Activated CD4-positive, alpha-beta T cell treated with anti-CD3 and anti-CD28 coated beads, Interleukin-2, Interleukin-4, amounts not matched to agents 100 ng/mL and 50 ng/mL, durations not matched to agents 16 hours and 8 hours (primary cell): Measurements from ENCODE around the gene PIGS.
A peak's percentile ranks its signal among the peaks of the same experiment; 100 is the strongest.
"Not testable (repeated sequence)": the region's sequence is repeated elsewhere in the genome, so short reads cannot be mapped to it uniquely, and the experiment has no call there.

Source experiments
- DNase-seq: peaks from one replicate; pipeline ENCODE4 v3.0.0-alpha.2; 2020; ENCODE audit warnings: low spot score

The PIGS gene

GRCh38 chr17:28571361-28572122, at the start of gene PIGS:
Gene PIGS (minus strand): TSS chr17:28571524. CDS start chr17:28571496, 28 bp downstream.
- peak; percentile 96 for DNase-seq

DNA sequence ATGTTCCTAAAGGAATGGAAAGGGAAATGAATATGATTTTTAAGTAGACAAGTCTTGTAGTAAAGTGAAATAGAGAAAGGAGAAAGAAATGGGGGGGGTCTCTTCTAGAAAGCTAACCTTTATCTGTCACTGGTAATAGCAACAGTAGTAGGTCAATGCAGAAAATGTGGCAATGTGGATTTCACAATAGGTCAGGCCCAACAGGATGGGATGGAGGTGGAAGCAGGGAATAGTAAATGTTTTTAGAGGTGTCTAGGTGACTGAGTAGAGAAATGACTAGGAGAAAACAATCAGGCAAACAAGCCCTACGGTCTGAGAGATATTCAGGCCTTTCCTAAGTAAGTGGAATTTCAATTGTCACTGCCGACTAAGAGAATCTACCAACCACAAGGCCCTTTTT, 48.7 kb upstream of the PIGS start:
- no peak for DNase-seq

GRCh38 chr17:28618464-28618863, 47.1 kb upstream of the PIGS start:
- DNase-seq, result no peak

DNA sequence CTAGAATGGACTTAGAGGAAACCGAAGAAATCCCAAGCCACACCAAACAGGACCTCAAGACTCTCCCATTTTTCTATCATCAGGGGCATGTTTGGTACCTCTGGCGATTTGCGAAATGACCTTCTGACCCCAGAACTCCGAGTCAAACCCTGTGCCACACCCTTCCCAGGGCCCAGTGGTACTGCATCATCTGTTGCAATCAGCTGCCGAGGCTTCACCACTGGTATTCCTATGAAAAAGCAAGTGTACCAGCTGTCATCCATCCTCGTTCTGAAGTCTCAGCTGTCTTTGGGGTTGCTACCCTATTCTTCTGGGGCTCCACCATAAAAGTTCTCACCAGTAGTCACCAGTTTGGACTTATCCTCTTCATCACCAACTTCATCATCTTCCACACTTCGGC, 45.0 kb upstream of the PIGS start:
- no peak for DNase-seq

GRCh38 chr17:28615260-28615940, 44.1 kb upstream of the PIGS start:
- no peak for DNase-seq

DNA sequence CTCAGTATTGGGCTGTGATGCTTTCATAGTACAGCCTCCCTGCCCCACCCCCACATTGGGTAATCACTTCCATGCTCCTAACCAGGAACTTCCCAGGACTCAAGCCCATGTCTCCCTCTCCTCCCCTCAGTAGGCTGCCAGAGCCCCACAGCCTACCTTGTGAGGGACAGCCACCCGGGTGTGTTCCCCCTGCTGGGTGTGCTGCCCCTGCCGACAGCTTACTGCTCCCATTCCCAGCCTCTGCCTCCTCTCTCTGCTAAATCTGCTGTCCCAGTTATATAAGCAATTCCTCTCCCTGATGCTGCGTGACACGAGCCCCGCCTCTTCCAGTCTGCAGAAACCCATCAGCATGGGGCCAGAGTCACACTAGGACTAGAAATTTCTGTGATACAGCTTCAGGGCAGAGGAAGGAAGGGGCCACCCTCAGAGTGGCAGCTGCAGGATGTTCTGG, 42.6 kb upstream of the PIGS start, which contains the start of gene RSKR:
RSKR (minus strand) TSS at position 255 of the 451 bp plus-strand sequence; CDS start at position 231, 24 bp downstream.
- DNase-seq, result no peak

- peak; percentile 26 for DNase-seq
Observed at GRCh38 chr17:28612936-28613872, 41.9 kb upstream of the PIGS start.

DNA sequence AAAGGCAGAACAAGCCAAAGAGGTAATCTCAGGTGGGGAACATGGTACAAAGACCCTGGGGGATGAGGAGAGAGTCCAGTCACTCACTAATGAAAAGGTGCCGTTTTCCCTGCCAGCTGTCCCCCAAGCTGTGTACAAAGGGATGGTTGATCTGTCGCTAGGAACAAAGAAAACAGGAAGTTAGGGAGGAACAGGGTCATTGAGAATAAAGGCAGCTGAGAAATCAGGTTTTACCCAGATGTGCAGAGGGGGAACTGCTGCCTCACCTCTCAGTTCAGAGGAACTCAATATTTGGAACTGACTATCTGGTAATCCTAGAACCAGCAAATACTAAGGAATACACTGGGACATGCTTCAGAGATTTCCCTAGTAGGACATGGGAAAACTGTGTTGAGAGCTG, 41.2 kb upstream of the PIGS start:
- no peak for DNase-seq

DNA sequence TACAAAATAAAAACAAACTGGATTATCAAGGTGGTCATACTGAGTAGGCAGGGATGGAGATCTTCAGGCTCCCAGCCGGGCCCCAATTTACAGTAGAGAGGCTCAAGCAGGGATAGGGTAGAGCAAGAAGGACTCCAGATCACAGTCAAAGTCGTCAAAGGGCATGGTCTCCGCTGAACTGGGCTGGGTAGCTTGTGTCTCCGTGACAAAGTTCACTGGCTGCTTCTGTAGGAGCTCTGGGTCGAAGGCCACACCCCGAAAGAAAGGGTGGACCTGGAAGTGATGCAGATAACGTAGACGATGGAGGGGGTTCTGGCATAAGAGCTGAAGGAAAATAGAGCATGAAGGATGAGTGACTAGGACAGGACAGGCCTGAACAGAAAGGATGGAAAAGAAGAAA, 39.1 kb upstream of the PIGS start:
- no peak for DNase-seq

- not testable (repeated sequence) for DNase-seq
Observed at GRCh38 chr17:28604031-28604430, 32.7 kb upstream of the PIGS start.

DNA sequence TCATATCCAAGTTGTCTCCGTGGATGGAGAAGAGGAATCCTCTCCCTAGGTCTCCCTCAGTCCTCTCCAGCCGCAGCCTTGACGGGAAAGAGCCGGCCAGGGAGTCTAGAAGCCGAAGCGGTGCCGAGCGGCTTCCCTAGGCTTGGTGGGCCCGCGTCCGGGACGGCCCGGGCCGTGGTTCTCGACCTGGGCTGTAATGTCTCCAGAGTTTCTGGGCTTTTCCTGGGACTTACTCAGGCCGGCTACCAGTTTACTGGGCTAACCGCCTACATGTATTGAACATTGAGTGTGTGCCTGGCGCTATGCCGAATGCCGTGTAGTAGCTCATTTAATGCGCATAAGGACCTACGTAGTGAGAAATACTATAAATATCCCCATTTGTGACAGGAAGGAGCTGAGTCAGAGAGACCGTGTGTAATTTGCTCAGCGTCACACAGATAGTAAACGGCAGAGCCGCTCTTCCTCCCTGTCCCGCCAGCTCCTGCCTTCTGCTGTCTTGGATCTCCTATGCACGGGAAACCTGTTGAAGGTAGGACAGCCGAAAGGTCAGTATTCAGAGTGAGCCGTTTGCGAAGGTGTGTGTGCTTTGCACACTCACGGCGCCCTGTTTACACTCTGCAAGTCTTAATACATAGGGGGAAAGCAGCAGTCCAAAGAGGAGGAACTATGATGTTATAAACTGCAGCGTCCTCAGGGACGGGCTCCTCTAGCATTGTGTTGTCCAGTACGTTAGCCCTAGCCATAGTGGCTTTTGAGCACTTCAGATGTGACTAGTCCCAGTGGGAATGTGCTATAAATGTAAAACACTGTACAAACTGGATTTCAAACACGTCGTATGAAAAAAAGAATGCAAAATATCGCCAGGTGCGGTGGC, 28.2 kb upstream of the PIGS start:
- DNase-seq, result peak; percentile 72

GRCh38 chr17:28598799-28599310, 27.5 kb upstream of the PIGS start, which contains the start of gene SPAG5:
Gene SPAG5 (minus strand): TSS chr17:28599025. CDS start chr17:28598946, 79 bp downstream.
- peak; percentile 96 for DNase-seq

DNA sequence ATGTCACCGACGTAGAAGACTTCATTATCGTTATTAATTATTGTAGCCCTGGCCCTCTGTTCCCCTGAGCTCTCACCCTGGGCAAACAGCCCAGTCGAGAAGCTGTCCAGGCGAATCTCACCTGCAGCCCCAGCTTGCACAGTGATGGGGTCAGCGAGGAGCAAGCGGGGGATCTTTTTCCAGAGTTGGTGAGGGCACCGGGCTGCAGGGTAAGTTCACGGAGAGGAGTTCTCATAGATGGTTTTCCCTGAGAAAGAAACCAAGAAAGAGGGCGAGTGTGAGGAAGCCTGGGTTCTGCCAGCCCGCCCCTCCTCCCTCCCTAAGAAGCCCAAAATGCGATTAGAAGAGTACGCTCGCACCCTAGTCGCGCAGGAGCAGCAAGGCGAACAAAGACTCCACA, 27.1 kb upstream of the PIGS start:
- no peak for DNase-seq

DNA sequence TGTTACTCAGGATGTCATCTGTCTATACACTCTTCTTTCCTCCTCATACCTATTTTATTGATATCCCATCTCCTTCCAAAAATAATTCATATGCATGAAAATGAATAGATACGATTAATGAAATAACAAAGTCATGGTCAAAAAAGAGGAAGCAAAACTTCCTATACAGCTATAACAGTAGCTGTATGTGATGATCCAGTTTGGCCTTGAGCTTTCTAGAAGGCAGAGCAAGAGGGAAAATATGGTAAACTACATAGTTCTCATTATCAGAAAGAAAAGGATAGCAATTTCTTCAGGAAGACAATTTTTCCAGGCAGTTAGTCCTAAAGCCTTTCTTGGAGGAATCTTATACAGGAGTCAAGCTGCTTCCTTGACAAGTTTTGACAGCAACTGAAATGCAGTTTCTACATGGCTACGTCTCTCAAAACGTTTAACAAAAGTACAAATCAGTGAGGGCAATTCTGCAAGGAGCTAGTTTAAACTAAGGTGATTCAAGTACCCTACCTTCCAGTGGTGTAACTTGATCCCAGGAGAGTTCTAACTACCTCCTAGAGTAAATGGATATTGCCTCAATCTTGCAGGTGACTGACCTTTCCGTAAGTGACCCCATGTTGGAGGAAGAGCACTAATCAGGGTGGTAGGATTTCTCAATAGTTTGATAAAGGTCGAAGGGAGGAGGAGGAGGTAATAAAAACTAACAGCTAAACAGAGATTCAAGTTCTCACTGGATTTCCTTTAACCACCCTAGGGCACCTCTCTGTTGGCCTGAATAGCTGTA, 26.5 kb upstream of the PIGS start:
- DNase-seq, result no peak

- no peak for DNase-seq
Observed at GRCh38 chr17:28592260-28592659, 20.9 kb upstream of the PIGS start.

DNA sequence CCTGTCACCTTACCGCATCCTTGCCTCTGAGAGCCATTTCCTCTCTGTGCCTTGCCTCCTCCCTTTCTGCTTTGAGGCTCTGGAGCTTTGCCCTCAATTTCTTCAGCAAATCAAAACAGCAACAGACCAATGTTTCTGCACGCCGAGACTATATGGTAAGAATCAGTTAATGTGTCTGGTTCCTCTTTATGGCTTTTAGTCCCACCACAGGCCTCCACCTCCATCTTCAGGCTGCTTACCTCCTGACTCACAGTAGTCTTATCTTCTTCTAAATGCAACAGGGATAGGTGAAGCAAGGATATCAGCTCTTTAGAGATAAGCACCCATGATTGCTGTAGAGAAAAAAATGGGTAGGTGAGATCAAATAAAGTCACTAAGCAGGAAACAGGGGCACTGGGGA, 14.5 kb upstream of the PIGS start:
- DNase-seq, result no peak

GRCh38 chr17:28584434-28584833, 13.1 kb upstream of the PIGS start:
- DNase-seq, result no peak

- no peak for DNase-seq
Observed at GRCh38 chr17:28582513-28582912, 11.2 kb upstream of the PIGS start.

GRCh38 chr17:28580959-28581358, 9.6 kb upstream of the PIGS start:
- DNase-seq, result no peak

- DNase-seq, result peak; percentile 85
Observed at GRCh38 chr17:28579526-28579925, 8.2 kb upstream of the PIGS start.
